GM19238 (cell line): Measurements from ENCODE around the gene CACNA2D3.

Experiments used
- DNase-seq: peaks from one replicate; pipeline ENCODE4 v3.0.0; 2011; ENCODE audit warnings: low spot score; ENCODE audit not compliant: insufficient read length

CACNA2D3 gene

GRCh38 chr3:54871867-54872266, 749.5 kb downstream of the CACNA2D3 start:
- no peak for DNase-seq

- DNase-seq, result no peak
Measured at GRCh38 chr3:54873059-54874010, 751.0 kb downstream of the CACNA2D3 start.

GRCh38 chr3:54874816-54875556, 752.6 kb downstream of the CACNA2D3 start:
- DNase-seq, result no peak

GRCh38 chr3:54875596-54876268, 753.4 kb downstream of the CACNA2D3 start:
- DNase-seq, result no peak

GRCh38 chr3:54876694-54877093, 754.3 kb downstream of the CACNA2D3 start:
- no peak for DNase-seq

- DNase-seq, result no peak
Measured at GRCh38 chr3:54877730-54878129, 755.4 kb downstream of the CACNA2D3 start.

GRCh38 chr3:54878145-54878544, 755.8 kb downstream of the CACNA2D3 start:
- no peak for DNase-seq

- DNase-seq, result no peak
Measured at GRCh38 chr3:54882129-54882833, 759.9 kb downstream of the CACNA2D3 start.

GRCh38 chr3:54888162-54888561, 765.8 kb downstream of the CACNA2D3 start:
- DNase-seq, result no peak

GRCh38 chr3:54888873-54889272, 766.5 kb downstream of the CACNA2D3 start:
- DNase-seq, result no peak

- DNase-seq, result no peak
Measured at GRCh38 chr3:54889731-54890130, 767.4 kb downstream of the CACNA2D3 start.

GRCh38 chr3:54891540-54891897, 769.2 kb downstream of the CACNA2D3 start:
- DNase-seq, result no peak

GRCh38 chr3:54892168-54892567, 769.8 kb downstream of the CACNA2D3 start:
- DNase-seq, result no peak

GRCh38 chr3:54895613-54896012, 773.3 kb downstream of the CACNA2D3 start:
- no peak for DNase-seq

GRCh38 chr3:54897028-54897711, 774.8 kb downstream of the CACNA2D3 start:
- DNase-seq, result no peak

GRCh38 chr3:54899273-54899672, 776.9 kb downstream of the CACNA2D3 start:
- no peak for DNase-seq

- no peak for DNase-seq
Measured at GRCh38 chr3:54900838-54901591, 778.7 kb downstream of the CACNA2D3 start.

GRCh38 chr3:54901906-54902685, 779.7 kb downstream of the CACNA2D3 start:
- no peak for DNase-seq

GRCh38 chr3:54905261-54905888, 783.0 kb downstream of the CACNA2D3 start:
- DNase-seq, result no peak
